Colonic mucosa (tissue), 4 donors: ENCODE measurements around the gene SH3BP4. TPM values are rescaled to one million over a fixed set of nuclear protein-coding genes. Genes with fewer than 3 reads are reported as not detected.
A peak's percentile ranks its signal among the peaks of the same experiment; 100 is the strongest.

Experiments used
- DNase-seq: peaks from one replicate; pipeline ENCODE4 v3.0.0-alpha.2; 2020
- H3K27ac ChIP-seq: fragments of 200-600 bp; one replicate; pipeline ENCODE4 v1.8.0; 2021
- H3K27me3 ChIP-seq: fragments of 200-600 bp; one replicate; pipeline ENCODE4 v1.8.0; 2021
- H3K36me3 ChIP-seq: fragments of 200-600 bp; one replicate; pipeline ENCODE4 v1.8.0; 2021
- H3K4me1 ChIP-seq: fragments of 200-600 bp; one replicate; pipeline ENCODE4 v1.8.0; 2021; ENCODE audit warnings: mild to moderate bottlenecking
- H3K4me3 ChIP-seq: fragments of 200-600 bp; one replicate; pipeline ENCODE4 v1.8.0; 2021
- H3K9ac ChIP-seq, 2 donors: one replicate each; pipeline ENCODE4 v1.7.0; 2013; ENCODE audit warnings: control low read depth in 2 of 2, low read depth in 2 of 2, low read length in 2 of 2
- H3K9me3 ChIP-seq: fragments of 200-600 bp; one replicate; pipeline ENCODE4 v1.8.0; 2021
- intact Hi-C: fragments of 100-400 bp; cut with DNase I; formaldehyde crosslinking; loops from one replicate; pipeline ENCODE4 v1.14.1; 2022
- total RNA-seq, 2 donors: library from RNA; stranded (reverse); fragmentation: NEBNext Ultra II Directional in 1 of 2; extraction: Animal tissue kit (Norgen Biotek cat#: 25700) in 1 of 2; gene quantifications; one replicate each; pipeline ENCODE4 v1.2.1, GENCODE V29; 2021
- TF ChIP-seq, protein P1 (sequence below): fragments of 200-600 bp; IDR thresholded peaks from one replicate; pipeline ENCODE4 v1.8.0; 2022; ENCODE audit warnings: antibody characterized with exemption, mild to moderate bottlenecking
- donor health status: healthy.
- donor health status: DM: no; HTN: no; CAD: no.
- donor health status: DM: no; HTN: no; CAD: no.

Gene SH3BP4
- total RNA-seq, 2 donors from 2014 or later = 29.1 to 44.4 TPM

DNA sequence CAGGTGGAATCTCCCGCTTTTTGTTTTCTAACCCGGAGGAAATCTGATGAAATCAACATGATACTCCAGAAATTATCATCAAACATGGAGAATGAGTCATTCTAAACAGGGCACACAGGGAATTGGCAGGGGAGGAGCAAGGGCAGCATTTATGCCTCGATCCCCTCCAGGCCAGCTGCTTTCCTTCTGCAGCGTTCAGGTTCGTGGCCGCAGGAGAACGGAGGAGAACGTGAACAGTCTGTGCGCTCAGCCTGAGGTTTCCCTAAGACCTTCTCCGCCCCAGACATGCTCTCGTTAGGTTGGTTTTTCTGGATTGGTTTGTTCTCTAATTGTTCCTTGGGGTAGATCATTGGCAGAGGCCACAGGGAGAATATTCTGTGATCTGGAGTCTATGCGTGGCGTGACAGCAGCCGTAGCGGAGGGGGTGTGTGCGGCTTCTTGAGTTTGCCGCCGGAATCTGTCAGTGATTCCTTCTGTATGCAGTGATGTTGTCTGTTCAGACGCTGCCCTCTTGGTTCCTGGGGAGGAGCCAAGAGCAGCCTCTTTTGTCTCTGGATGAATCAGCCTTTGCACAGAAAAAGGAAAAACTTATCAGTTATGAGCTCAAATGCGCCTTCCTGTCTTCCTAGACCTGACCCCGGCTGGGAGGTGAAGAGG is 75.9 kb downstream of the SH3BP4 start:
- Histone ChIP-seq H3K4me1 (peaks cover 5% of the 10 kb centered on the region), H3K4me3 (no peak overlapping the region), H3K9me3 (no peaks in the 10 kb centered on the region), H3K9ac (peak overlapping the region in 1 of 2 donors; percentile 14), H3K27ac (no peak overlapping the region), H3K36me3 (no peaks in the 10 kb centered on the region), H3K27me3 (no peaks in the 10 kb centered on the region)
- intact Hi-C loops = no loop called here
- TF ChIP-seq, protein P1, sequence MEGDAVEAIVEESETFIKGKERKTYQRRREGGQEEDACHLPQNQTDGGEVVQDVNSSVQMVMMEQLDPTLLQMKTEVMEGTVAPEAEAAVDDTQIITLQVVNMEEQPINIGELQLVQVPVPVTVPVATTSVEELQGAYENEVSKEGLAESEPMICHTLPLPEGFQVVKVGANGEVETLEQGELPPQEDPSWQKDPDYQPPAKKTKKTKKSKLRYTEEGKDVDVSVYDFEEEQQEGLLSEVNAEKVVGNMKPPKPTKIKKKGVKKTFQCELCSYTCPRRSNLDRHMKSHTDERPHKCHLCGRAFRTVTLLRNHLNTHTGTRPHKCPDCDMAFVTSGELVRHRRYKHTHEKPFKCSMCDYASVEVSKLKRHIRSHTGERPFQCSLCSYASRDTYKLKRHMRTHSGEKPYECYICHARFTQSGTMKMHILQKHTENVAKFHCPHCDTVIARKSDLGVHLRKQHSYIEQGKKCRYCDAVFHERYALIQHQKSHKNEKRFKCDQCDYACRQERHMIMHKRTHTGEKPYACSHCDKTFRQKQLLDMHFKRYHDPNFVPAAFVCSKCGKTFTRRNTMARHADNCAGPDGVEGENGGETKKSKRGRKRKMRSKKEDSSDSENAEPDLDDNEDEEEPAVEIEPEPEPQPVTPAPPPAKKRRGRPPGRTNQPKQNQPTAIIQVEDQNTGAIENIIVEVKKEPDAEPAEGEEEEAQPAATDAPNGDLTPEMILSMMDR = no peak
- DNase-seq = no peak

DNA sequence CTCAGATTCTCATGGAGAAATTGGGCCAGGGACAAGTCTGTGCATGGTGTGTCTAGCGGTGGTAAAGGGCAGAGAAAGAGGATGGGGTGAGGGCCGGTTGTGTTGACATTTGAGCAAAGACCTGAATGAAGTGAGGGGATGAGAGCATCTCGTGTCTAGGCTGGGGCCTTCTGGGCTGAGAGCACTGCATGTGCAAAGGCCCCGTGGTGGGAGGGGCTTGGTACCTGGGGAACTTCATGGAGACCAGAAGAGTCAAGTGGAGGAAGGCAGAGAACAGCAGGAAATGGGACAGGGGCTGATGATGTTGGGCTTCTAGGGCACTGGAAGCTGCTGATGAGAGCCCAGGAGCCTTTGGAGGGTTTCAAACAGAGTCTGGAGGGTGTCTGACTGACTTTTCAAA is 76.8 kb downstream of the SH3BP4 start:
- DNase-seq = no peak
- TF ChIP-seq, protein P1 = no peak
- Histone ChIP-seq H3K4me1 (peaks cover 5% of the 10 kb centered on the region), H3K9ac (no peak overlapping the region), H3K27me3 (no peaks in the 10 kb centered on the region), H3K9me3 (no peaks in the 10 kb centered on the region), H3K4me3 (no peak overlapping the region), H3K36me3 (no peaks in the 10 kb centered on the region), H3K27ac (no peak overlapping the region)
- intact Hi-C loops = no loop called here

DNA sequence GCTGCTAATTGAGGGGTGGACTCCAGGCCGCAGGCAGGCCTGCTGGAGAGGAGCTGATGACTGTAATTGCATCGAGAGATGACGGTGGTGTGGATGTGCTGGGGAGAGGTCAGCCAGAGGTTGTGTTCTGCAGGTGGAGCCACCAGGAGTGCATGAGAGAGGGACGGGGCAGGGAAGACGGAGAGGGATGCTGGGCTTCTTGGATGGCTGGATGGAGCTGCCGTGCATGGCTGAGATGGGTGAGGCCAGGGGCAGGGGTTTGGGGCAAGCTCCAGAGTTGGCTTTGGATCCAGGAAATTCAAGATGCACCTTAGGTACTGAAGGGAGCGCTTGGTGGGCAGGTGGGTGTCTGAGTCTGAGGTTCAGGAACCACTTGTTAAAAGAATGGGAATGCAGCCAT is 77.2 kb downstream of the SH3BP4 start:
- DNase-seq = no peak
- Histone ChIP-seq H3K36me3 (no peaks in the 10 kb centered on the region), H3K9ac (no peak overlapping the region), H3K27ac (no peak overlapping the region), H3K4me3 (no peak overlapping the region), H3K9me3 (no peaks in the 10 kb centered on the region), H3K4me1 (peaks cover 5% of the 10 kb centered on the region), H3K27me3 (no peaks in the 10 kb centered on the region)
- TF ChIP-seq, protein P1 = no peak
- intact Hi-C loops = no loop called here

DNA sequence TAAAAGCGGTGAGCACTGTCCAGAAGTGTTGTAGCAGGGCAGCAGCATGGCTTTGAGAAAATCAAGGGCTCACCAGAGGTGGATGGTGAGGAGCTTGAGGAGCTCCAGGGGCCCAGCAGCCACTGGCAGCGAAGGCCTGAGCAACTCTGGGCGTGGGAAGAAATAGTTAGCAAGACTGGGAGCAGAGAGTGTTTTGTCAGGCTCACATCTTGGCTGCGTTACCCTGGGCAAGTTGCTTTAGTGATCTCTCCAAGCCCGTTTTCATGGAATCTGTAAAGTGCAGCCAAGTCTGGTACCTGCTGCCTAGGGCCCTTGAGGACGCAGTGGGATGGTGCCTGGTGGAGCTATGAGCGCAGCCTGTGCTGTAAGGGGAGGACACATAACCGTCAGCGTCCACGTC is 78.3 kb downstream of the SH3BP4 start:
- no peak overlapping the region for H3K27ac ChIP-seq
- intact Hi-C loops = no loop called here
- TF ChIP-seq, protein P1 = no peak
- no peaks in the 10 kb centered on the region for H3K9me3 ChIP-seq
- no peaks in the 10 kb centered on the region for H3K36me3 ChIP-seq
- DNase-seq = no peak
- H3K9ac ChIP-seq = no peak overlapping the region
- H3K4me1 ChIP-seq = peaks cover 5% of the 10 kb centered on the region
- no peak overlapping the region for H3K4me3 ChIP-seq
- H3K27me3 ChIP-seq = no peaks in the 10 kb centered on the region

DNA sequence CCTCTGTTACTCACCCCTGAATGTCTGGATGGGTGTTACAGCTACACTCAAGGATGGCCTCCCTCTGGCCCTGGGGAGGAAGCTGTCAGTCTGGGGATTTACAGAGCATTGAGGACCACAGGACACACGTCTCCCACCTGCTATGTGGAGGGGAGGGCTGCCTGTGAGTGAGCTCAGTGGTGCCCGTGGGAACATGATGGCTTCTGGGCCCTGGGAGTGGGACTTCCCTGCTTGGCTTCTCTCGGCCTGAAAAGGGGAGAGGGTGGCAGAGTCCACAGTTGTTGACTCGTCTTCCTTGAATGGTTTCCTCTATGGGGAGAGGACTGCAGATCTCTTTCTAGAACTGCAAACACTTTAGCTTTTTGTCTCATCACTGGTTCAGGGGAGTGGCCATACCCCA is 79.1 kb downstream of the SH3BP4 start:
- Histone ChIP-seq H3K9ac (no peak overlapping the region), H3K9me3 (no peaks in the 10 kb centered on the region)
- DNase-seq = no peak

More for the DNA sequence above, 79.1 kb downstream of the SH3BP4 start:
- Histone ChIP-seq H3K36me3 (no peaks in the 10 kb centered on the region), H3K27ac (no peak overlapping the region), H3K27me3 (no peaks in the 10 kb centered on the region), H3K4me1 (peaks cover 5% of the 10 kb centered on the region), H3K4me3 (no peak overlapping the region)
- intact Hi-C loops = no loop called here
- TF ChIP-seq, protein P1 = no peak
